Sigmoid colon (tissue), 4 donors: ENCODE data around the gene SASS6.

ENCODE experiments used
- POLR2AphosphoS5 ChIP-seq, 4 donors: sonication (generic); formaldehyde crosslinking; IDR thresholded peaks; one replicate each; pipeline ENCODE4 v1.6.1; 2017; ENCODE audit warnings: antibody characterized with exemption in 4 of 4
- TF ChIP-seq, protein P1 (sequence below), 4 experiments: fragments of 450-650 bp in 3 of 4; fragments of 200-600 bp in 1 of 4; IDR thresholded peaks; one replicate each; pipeline ENCODE4 v1.5.1; 2016 to 2019; ENCODE audit warnings: antibody characterized with exemption in 4 of 4, mild to moderate bottlenecking in 3 of 4, moderate library complexity in 2 of 4

DNA sequence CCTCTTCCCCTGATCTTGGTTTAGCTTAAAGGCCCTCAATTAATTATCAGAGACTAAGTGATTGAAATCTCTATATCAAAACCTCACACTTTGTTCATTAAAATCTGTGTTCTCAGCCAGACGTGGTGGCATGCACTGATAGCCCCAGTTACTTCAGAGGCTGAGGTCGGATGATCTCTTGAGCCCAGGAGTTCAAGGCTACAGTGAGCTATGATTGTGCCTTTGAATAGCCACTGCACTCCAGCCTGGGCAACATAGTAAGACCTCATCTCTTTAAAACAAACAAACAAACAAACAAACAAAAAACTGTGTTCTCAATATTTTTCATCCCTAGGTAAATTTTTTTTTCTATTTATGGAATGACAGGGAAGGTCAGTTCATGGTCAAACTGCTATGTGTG is 18.9 kb upstream of the SASS6 start:
- TF ChIP-seq, protein P1, sequence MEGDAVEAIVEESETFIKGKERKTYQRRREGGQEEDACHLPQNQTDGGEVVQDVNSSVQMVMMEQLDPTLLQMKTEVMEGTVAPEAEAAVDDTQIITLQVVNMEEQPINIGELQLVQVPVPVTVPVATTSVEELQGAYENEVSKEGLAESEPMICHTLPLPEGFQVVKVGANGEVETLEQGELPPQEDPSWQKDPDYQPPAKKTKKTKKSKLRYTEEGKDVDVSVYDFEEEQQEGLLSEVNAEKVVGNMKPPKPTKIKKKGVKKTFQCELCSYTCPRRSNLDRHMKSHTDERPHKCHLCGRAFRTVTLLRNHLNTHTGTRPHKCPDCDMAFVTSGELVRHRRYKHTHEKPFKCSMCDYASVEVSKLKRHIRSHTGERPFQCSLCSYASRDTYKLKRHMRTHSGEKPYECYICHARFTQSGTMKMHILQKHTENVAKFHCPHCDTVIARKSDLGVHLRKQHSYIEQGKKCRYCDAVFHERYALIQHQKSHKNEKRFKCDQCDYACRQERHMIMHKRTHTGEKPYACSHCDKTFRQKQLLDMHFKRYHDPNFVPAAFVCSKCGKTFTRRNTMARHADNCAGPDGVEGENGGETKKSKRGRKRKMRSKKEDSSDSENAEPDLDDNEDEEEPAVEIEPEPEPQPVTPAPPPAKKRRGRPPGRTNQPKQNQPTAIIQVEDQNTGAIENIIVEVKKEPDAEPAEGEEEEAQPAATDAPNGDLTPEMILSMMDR (IDR thresholded peaks at IDR 0.05) = no peak
- no peak for TF ChIP-seq POLR2AphosphoS5 (IDR thresholded peaks at IDR 0.05)
